IPS-18c (cell line): ENCODE results near the gene CFAP20.
"Not testable (repeated sequence)": the region's sequence is repeated elsewhere in the genome, so short reads cannot be mapped to it uniquely, and the experiment has no call there.

Source experiments
- H3K4me3 ChIP-seq: 2 replicates; pipeline ENCODE4 v1.7.0; 2013; ENCODE audit warnings: low read depth, mild to moderate bottlenecking, low read length, moderate library complexity; ENCODE audit not compliant: insufficient read depth
- H3K9me3 ChIP-seq: one replicate; pipeline ENCODE4 v1.6.1; 2013; ENCODE audit warnings: mild to moderate bottlenecking, low read length, moderate library complexity; ENCODE audit not compliant: control insufficient read depth, insufficient read depth

Gene CFAP20

GRCh38 chr16:58109881-58110280 is 19.3 kb downstream of the CFAP20 start:
- H3K9me3 ChIP-seq: no peaks in the 10 kb centered on the region
- H3K4me3 ChIP-seq: no peak overlapping the region

- H3K4me3 ChIP-seq: no peak overlapping the region
Measured at GRCh38 chr16:58109330-58109729, 19.9 kb downstream of the CFAP20 start.

GRCh38 chr16:58107709-58108108 is 21.5 kb downstream of the CFAP20 start:
- H3K4me3 ChIP-seq: no peak overlapping the region

More at GRCh38 chr16:58109330-58109729, 19.9 kb downstream of the CFAP20 start:
- H3K9me3 ChIP-seq: no peaks in the 10 kb centered on the region

GRCh38 chr16:58107228-58107627 is 22.0 kb downstream of the CFAP20 start:
- no peak overlapping the region for H3K4me3 ChIP-seq
- H3K9me3 ChIP-seq: no peaks in the 10 kb centered on the region

More at GRCh38 chr16:58107709-58108108, 21.5 kb downstream of the CFAP20 start:
- H3K9me3 ChIP-seq: no peaks in the 10 kb centered on the region

- H3K4me3 ChIP-seq: no peak overlapping the region
- H3K9me3 ChIP-seq: no peaks in the 10 kb centered on the region
Measured at GRCh38 chr16:58105631-58106030, 23.6 kb downstream of the CFAP20 start.

GRCh38 chr16:58102665-58103392 is 26.4 kb downstream of the CFAP20 start:
- Histone ChIP-seq H3K9me3 (no peaks in the 10 kb centered on the region), H3K4me3 (no peak overlapping the region)

- Histone ChIP-seq H3K9me3 (no peaks in the 10 kb centered on the region), H3K4me3 (no peak overlapping the region)
Measured at GRCh38 chr16:58099956-58100300, 29.3 kb downstream of the CFAP20 start.

GRCh38 chr16:58099097-58099955 is 29.9 kb downstream of the CFAP20 start:
- no peaks in the 10 kb centered on the region for H3K9me3 ChIP-seq
- H3K4me3 ChIP-seq: no peak overlapping the region

GRCh38 chr16:58098207-58099096 is 30.7 kb downstream of the CFAP20 start:
- no peaks in the 10 kb centered on the region for H3K9me3 ChIP-seq
- no peak overlapping the region for H3K4me3 ChIP-seq

- no peak overlapping the region for H3K4me3 ChIP-seq
- H3K9me3 ChIP-seq: no peaks in the 10 kb centered on the region
Measured at GRCh38 chr16:58096249-58096648, 32.9 kb downstream of the CFAP20 start.

- not testable (repeated sequence) for H3K9me3 ChIP-seq, H3K4me3 ChIP-seq
Measured at GRCh38 chr16:58095575-58095960, 33.6 kb downstream of the CFAP20 start.

- no peak overlapping the region for H3K4me3 ChIP-seq
- no peaks in the 10 kb centered on the region for H3K9me3 ChIP-seq
Measured at GRCh38 chr16:58094791-58095574, 34.2 kb downstream of the CFAP20 start.

GRCh38 chr16:58094026-58094425 is 35.2 kb downstream of the CFAP20 start:
- Histone ChIP-seq H3K4me3 (no peak overlapping the region), H3K9me3 (no peaks in the 10 kb centered on the region)

GRCh38 chr16:58090396-58090795 is 38.8 kb downstream of the CFAP20 start:
- not testable (repeated sequence) for H3K9me3 ChIP-seq, H3K4me3 ChIP-seq

- H3K9me3 ChIP-seq: no peaks in the 10 kb centered on the region
- H3K4me3 ChIP-seq: no peak overlapping the region
Measured at GRCh38 chr16:58088091-58088490, 41.1 kb downstream of the CFAP20 start.

GRCh38 chr16:58087209-58087913 is 41.8 kb downstream of the CFAP20 start:
- Histone ChIP-seq H3K9me3 (no peaks in the 10 kb centered on the region), H3K4me3 (no peak overlapping the region)
